Prostate gland (tissue), 2 donors: ENCODE data around the gene VAV2.

ENCODE experiments used
- CTCF ChIP-seq, 4 experiments: fragments of 200-600 bp in 2 of 4; fragments of 450-650 bp in 2 of 4; sonication (generic) in 2 of 4; IDR thresholded peaks; 1 replicate in 3 of 4; 2 replicates in 1 of 4; pipeline ENCODE4 v1.5.1; 2016 to 2019; ENCODE audit warnings: antibody characterized with exemption in 4 of 4, mild to moderate bottlenecking in 2 of 4, moderate library complexity in 2 of 4
- POLR2A ChIP-seq: fragments of 450-650 bp; IDR thresholded peaks from one replicate; pipeline ENCODE4 v1.6.1; 2016; ENCODE audit warnings: antibody characterized with exemption, mild to moderate bottlenecking
- POLR2AphosphoS5 ChIP-seq: sonication (generic); formaldehyde crosslinking; IDR thresholded peaks from one replicate; pipeline ENCODE4 v1.6.1; 2017; ENCODE audit warnings: antibody characterized with exemption

GRCh38 chr9:134032456-134033222, 40.5 kb upstream of the VAV2 start:
- TF ChIP-seq POLR2A: no peak
- no peak for TF ChIP-seq POLR2AphosphoS5
- no peak for TF ChIP-seq CTCF (IDR thresholded peaks at IDR 0.05)
